HEK293 (cell line): ENCODE results near the gene TFAP2E.

Source experiments
- GLIS1 ChIP-seq: fragments of 450-650 bp; formaldehyde crosslinking; IDR thresholded peaks from 2 replicates; pipeline ENCODE4 v1.5.1; 2016; ENCODE audit warnings: missing biosample characterization, missing genetic modification characterization
- HOXA7 ChIP-seq: sonication (generic); formaldehyde crosslinking; IDR thresholded peaks from 2 replicates; pipeline ENCODE4 v1.8.1; 2022; ENCODE audit warnings: missing genetic modification reagents, borderline replicate concordance
- ZNF112 ChIP-seq: fragments of 450-650 bp; formaldehyde crosslinking; IDR thresholded peaks from 2 replicates; pipeline ENCODE4 v1.5.0; 2017; ENCODE audit warnings: missing biosample characterization, missing genetic modification characterization
- TF ChIP-seq, protein P1 (sequence below): fragments of 450-650 bp; formaldehyde crosslinking; IDR thresholded peaks from 2 replicates; pipeline ENCODE4 v1.5.1; 2016; ENCODE audit warnings: missing biosample characterization, missing genetic modification characterization
- TF ChIP-seq, protein P2 (sequence below): fragments of 450-650 bp; formaldehyde crosslinking; IDR thresholded peaks from 2 replicates; pipeline ENCODE4 v1.5.1; 2017; ENCODE audit warnings: missing biosample characterization, missing genetic modification characterization
- TF ChIP-seq, protein P3 (sequence below): fragments of 450-650 bp; formaldehyde crosslinking; IDR thresholded peaks from 2 replicates; pipeline ENCODE4 v1.5.1; 2016; ENCODE audit warnings: missing biosample characterization, missing genetic modification characterization

DNA sequence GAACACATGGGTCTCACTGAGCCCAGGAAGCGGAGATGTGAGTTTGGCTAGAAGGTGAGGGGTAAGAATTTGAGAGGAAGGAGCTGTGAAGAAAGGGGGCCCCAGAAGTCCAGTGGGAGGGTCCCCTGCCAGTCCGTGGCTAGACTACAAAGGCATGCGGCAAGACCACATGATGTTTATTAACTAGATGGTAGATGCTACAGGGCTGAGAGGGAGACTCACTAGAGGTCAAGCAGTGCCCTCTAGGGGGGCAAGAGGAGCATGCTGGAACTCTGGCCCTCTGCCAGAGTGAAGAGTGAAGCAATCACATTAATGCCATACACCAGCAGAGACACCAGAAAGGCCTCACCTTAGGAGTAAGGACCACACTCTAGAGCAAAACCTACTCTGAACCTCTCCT, 28.1 kb upstream of the TFAP2E start:
- TF ChIP-seq, protein P1, sequence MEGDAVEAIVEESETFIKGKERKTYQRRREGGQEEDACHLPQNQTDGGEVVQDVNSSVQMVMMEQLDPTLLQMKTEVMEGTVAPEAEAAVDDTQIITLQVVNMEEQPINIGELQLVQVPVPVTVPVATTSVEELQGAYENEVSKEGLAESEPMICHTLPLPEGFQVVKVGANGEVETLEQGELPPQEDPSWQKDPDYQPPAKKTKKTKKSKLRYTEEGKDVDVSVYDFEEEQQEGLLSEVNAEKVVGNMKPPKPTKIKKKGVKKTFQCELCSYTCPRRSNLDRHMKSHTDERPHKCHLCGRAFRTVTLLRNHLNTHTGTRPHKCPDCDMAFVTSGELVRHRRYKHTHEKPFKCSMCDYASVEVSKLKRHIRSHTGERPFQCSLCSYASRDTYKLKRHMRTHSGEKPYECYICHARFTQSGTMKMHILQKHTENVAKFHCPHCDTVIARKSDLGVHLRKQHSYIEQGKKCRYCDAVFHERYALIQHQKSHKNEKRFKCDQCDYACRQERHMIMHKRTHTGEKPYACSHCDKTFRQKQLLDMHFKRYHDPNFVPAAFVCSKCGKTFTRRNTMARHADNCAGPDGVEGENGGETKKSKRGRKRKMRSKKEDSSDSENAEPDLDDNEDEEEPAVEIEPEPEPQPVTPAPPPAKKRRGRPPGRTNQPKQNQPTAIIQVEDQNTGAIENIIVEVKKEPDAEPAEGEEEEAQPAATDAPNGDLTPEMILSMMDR, result peak; percentile 83
- TF ChIP-seq HOXA7, result no peak
- TF ChIP-seq ZNF112 (tag by site-specific recombination), result no peak
- TF ChIP-seq, protein P2, sequence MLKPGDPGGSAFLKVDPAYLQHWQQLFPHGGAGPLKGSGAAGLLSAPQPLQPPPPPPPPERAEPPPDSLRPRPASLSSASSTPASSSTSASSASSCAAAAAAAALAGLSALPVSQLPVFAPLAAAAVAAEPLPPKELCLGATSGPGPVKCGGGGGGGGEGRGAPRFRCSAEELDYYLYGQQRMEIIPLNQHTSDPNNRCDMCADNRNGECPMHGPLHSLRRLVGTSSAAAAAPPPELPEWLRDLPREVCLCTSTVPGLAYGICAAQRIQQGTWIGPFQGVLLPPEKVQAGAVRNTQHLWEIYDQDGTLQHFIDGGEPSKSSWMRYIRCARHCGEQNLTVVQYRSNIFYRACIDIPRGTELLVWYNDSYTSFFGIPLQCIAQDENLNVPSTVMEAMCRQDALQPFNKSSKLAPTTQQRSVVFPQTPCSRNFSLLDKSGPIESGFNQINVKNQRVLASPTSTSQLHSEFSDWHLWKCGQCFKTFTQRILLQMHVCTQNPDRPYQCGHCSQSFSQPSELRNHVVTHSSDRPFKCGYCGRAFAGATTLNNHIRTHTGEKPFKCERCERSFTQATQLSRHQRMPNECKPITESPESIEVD (tag by site-specific recombination), result no peak
- no peak; the same call in 1 of the 2 replicates for TF ChIP-seq GLIS1 (tag by site-specific recombination)
- TF ChIP-seq, protein P3, sequence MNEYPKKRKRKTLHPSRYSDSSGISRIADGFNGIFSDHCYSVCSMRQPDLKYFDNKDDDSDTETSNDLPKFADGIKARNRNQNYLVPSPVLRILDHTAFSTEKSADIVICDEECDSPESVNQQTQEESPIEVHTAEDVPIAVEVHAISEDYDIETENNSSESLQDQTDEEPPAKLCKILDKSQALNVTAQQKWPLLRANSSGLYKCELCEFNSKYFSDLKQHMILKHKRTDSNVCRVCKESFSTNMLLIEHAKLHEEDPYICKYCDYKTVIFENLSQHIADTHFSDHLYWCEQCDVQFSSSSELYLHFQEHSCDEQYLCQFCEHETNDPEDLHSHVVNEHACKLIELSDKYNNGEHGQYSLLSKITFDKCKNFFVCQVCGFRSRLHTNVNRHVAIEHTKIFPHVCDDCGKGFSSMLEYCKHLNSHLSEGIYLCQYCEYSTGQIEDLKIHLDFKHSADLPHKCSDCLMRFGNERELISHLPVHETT (tag by site-specific recombination), result no peak
